H1 (cell line): Measurements from ENCODE around the gene ARHGAP24.

Source experiments
- CTCF ChIP-seq, 3 experiments: IDR thresholded peaks; 1 replicate in 2 of 3; 2 replicates in 1 of 3; pipeline versions ENCODE4 v1.5.1 to v1.6.1; 2011; ENCODE audit warnings: low read length in 3 of 3, mild to moderate bottlenecking in 3 of 3, inconsistent platforms in 2 of 3, low read depth in 1 of 3, moderate library complexity in 1 of 3; ENCODE audit not compliant: insufficient read depth in 1 of 3; ENCODE audit errors: control extremely low read depth in 1 of 3
- POLR2A ChIP-seq, 2 experiments: IDR thresholded peaks; 1 replicate in 1 of 2; 2 replicates in 1 of 2; pipeline ENCODE4 v1.6.1; 2011; ENCODE audit warnings: low read depth in 2 of 2, low read length in 2 of 2, mild to moderate bottlenecking in 2 of 2; ENCODE audit errors: control extremely low read depth in 1 of 2
- SIX5 ChIP-seq: IDR thresholded peaks from 2 replicates; pipeline ENCODE4 v1.6.1; 2011; ENCODE audit warnings: mild to moderate bottlenecking, low read depth, low read length
- SUZ12 ChIP-seq: fragments of 200-600 bp; sonication (generic); IDR thresholded peaks from 2 replicates; pipeline ENCODE4 v1.6.1; 2012; ENCODE audit warnings: mild to moderate bottlenecking, inconsistent platforms, low read length, moderate library complexity, mixed read lengths

GRCh38 chr4:85964298-85964697 lies 489.3 kb downstream of the ARHGAP24 start:
- no peak for TF ChIP-seq POLR2A (IDR thresholded peaks at IDR 0.05; ENCODE audit: control extremely low read depth in 1 of 2, low read depth in 2 of 2, low read length in 2 of 2)
- TF ChIP-seq SUZ12, result no peak
- TF ChIP-seq CTCF (IDR thresholded peaks at IDR 0.05; ENCODE audit: control extremely low read depth in 1 of 3, insufficient read depth in 1 of 3, low read depth in 1 of 3, low read length in 3 of 3), result peak in 1 of 3 experiments; percentile 37; a peak in 1 of 4 replicates
- no peak for TF ChIP-seq SIX5
